ENCODE data around the gene APAF1. TPM values are rescaled to one million over a fixed set of nuclear protein-coding genes. Genes with fewer than 3 reads are reported as not detected.

Gene APAF1
- polyA plus RNA-seq, 3 donors: 29.5 to 36.7 (median 30.0) TPM

DNA sequence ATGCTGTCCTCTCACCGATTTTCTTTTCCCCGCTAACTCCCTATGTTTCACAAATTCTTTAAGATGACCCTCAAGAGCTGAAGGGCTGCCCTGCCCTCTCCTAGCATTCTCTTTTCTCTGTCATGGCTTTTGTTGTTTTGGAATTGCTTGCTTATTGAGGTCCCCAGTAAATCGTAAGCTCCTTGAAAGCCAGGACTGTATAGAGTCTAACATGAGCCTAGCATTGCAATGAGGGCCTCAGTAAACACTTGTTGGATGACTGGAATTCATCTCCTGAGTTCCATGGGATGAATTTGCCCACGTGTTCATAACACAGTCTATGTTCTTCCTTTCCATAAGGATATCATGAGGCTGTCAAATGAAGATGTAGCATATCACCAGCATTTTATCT, 92.2 kb downstream of the APAF1 start:
- Mint-ChIP-seq H3K4me3 (no peak overlapping the region), H3K36me3 (peaks cover 41 to 42% of the 10 kb centered on the region in 2 donors), H3K27me3 (ENCODE audit: low read depth in 3 of 3) (peaks cover 5 to 13% (median 11%) of the 10 kb centered on the region in 3 donors), H3K27ac (peak overlapping the region in 2 of 7 donors; percentile 33 to 61), H3K4me1 (no peaks in the 10 kb centered on the region), H3K9me3 (peaks cover 0 to 4% (median 0%) of the 10 kb centered on the region in 7 donors)
- intact Hi-C loops (cut with micrococcal nuclease): no loop called here
- Histone ChIP-seq H3K4me1 (ENCODE audit: control insufficient read depth in 1 of 2, insufficient read depth in 2 of 2, low read length in 2 of 2) (no peaks in the 10 kb centered on the region), H3K4me2 (replicated peaks; ENCODE audit: extremely low read depth, low read length, poor library complexity, severe bottlenecking) (no peak overlapping the region), H3K79me2 (ENCODE audit: insufficient read depth, low read length) (no peaks in the 10 kb centered on the region), H3K27ac (ENCODE audit: low read depth in 1 of 2, low read length in 2 of 2) (peak overlapping the region in 1 of 2 donors; percentile 12), H3K9ac (ENCODE audit: insufficient read depth, low read length, poor library complexity, severe bottlenecking) (no peak overlapping the region), H4K20me1 (ENCODE audit: insufficient read depth, low read length) (peaks cover 27% of the 10 kb centered on the region), H3K4me3 (replicated peaks in 1 of 3; ENCODE audit: low read depth in 2 of 3, low read length in 3 of 3) (no peak overlapping the region), H3K36me3 (replicated peaks in 1 of 2; ENCODE audit: control insufficient read depth in 1 of 2, insufficient read depth in 2 of 2, low read length in 2 of 2) (peaks cover 41 to 53% of the 10 kb centered on the region in 2 donors), H3K9me3 (replicated peaks in 1 of 2; ENCODE audit: control insufficient read depth in 1 of 2, insufficient read depth in 1 of 2, low read length in 2 of 2) (peaks cover 0 to 3% of the 10 kb centered on the region in 2 donors), H3K27me3 (ENCODE audit: control insufficient read depth in 2 of 2, insufficient read depth in 2 of 2, low read length in 2 of 2) (peaks cover 0 to 5% of the 10 kb centered on the region in 2 donors), H2AFZ (ENCODE audit: insufficient read depth, low read depth, low read length, poor library complexity, severe bottlenecking) (no peak overlapping the region)
- TF ChIP-seq, protein P1, sequence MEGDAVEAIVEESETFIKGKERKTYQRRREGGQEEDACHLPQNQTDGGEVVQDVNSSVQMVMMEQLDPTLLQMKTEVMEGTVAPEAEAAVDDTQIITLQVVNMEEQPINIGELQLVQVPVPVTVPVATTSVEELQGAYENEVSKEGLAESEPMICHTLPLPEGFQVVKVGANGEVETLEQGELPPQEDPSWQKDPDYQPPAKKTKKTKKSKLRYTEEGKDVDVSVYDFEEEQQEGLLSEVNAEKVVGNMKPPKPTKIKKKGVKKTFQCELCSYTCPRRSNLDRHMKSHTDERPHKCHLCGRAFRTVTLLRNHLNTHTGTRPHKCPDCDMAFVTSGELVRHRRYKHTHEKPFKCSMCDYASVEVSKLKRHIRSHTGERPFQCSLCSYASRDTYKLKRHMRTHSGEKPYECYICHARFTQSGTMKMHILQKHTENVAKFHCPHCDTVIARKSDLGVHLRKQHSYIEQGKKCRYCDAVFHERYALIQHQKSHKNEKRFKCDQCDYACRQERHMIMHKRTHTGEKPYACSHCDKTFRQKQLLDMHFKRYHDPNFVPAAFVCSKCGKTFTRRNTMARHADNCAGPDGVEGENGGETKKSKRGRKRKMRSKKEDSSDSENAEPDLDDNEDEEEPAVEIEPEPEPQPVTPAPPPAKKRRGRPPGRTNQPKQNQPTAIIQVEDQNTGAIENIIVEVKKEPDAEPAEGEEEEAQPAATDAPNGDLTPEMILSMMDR (IDR thresholded peaks at IDR 0.05): no peak
- DNase-seq: no peak
- WGBS (ENCODE audit: insufficient coverage): no CpG with 5 or more reads among the region's 4 CpGs

DNA sequence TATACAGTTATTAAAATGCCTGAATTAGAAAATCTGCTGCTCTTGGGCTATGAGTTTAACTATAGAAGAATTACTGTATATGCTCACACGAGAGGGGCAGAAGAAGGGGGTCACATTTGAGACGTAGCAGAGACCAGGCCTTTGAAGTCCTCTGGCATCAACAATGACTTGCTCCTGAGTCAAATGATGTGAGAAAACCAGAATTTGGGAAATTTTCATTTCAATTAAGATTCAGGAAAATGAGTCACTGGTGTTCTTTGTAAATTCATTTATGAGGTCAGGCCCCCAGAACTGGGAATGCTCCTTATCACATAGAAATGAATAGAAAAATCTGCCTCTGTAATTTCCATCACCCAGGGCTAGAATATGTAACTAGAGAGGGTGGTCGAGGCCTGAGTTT, 92.9 kb downstream of the APAF1 start:
- Mint-ChIP-seq H3K27ac (peak overlapping the region in 3 of 7 donors; percentile 23 to 58 (median 58)), H3K4me1 (no peaks in the 10 kb centered on the region), H3K27me3 (ENCODE audit: low read depth in 3 of 3) (peaks cover 8 to 16% (median 11%) of the 10 kb centered on the region in 3 donors), H3K36me3 (peaks cover 35% of the 10 kb centered on the region in 2 donors), H3K4me3 (no peak overlapping the region), H3K9me3 (peaks cover 0 to 4% (median 0%) of the 10 kb centered on the region in 7 donors)
- WGBS (ENCODE audit: insufficient coverage): 100% methylated on average over 2 of the region's 3 CpGs
- no peak overlapping the region for H2AFZ ChIP-seq (ENCODE audit: insufficient read depth, low read depth, low read length, poor library complexity, severe bottlenecking)
- peaks cover 22% of the 10 kb centered on the region for H4K20me1 ChIP-seq (ENCODE audit: insufficient read depth, low read length)
- TF ChIP-seq, protein P1 (IDR thresholded peaks at IDR 0.05): no peak
- intact Hi-C loops (cut with micrococcal nuclease): no loop called here
- H3K27ac ChIP-seq (ENCODE audit: low read depth in 1 of 2, low read length in 2 of 2): no peak overlapping the region
- no peak overlapping the region for H3K4me2 ChIP-seq (replicated peaks; ENCODE audit: extremely low read depth, low read length, poor library complexity, severe bottlenecking)
- H3K9me3 ChIP-seq (replicated peaks in 1 of 2; ENCODE audit: control insufficient read depth in 1 of 2, insufficient read depth in 1 of 2, low read length in 2 of 2): peaks cover 0 to 3% of the 10 kb centered on the region in 2 donors
- no peaks in the 10 kb centered on the region for H3K4me1 ChIP-seq (ENCODE audit: control insufficient read depth in 1 of 2, insufficient read depth in 2 of 2, low read length in 2 of 2)
- H3K4me3 ChIP-seq (replicated peaks in 1 of 3; ENCODE audit: low read depth in 2 of 3, low read length in 3 of 3): no peak overlapping the region
- DNase-seq: no peak
- H3K9ac ChIP-seq (ENCODE audit: insufficient read depth, low read length, poor library complexity, severe bottlenecking): no peak overlapping the region
- peaks cover 35 to 46% of the 10 kb centered on the region in 2 donors for H3K36me3 ChIP-seq (replicated peaks in 1 of 2; ENCODE audit: control insufficient read depth in 1 of 2, insufficient read depth in 2 of 2, low read length in 2 of 2)
- peaks cover 0 to 11% of the 10 kb centered on the region in 2 donors for H3K27me3 ChIP-seq (ENCODE audit: control insufficient read depth in 2 of 2, insufficient read depth in 2 of 2, low read length in 2 of 2)
- H3K79me2 ChIP-seq (ENCODE audit: insufficient read depth, low read length): no peaks in the 10 kb centered on the region
